ENCODE measurements around the gene CMSS1.

CMSS1 gene

DNA sequence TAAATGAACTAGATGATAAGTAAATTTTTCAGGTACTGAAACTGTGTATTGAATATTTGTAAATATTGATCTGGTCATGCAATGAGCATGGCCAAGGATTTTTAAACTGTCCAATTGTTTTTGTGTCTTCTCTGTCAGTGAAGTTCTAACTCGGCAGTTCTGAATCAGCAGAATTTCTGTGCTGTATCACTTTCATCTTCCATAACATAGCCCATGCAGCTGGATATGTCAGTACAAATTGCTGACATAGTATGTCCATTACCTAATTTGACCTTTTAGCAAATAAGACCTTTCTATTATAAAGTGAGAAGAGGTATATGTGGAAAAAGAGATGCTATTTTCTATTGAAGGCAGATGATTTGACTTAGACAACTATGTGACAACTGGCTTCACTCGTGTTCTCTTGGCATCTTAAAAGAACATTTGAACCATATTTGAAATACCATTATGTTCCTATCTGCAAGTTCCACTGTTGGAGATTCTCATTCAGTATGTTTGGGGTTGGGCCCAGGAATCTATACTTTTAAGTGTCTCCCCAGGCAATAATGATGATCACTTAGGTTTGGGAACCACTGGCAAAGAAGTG is 90.4 kb downstream of the CMSS1 start:
- DNase-seq = no peak

DNA sequence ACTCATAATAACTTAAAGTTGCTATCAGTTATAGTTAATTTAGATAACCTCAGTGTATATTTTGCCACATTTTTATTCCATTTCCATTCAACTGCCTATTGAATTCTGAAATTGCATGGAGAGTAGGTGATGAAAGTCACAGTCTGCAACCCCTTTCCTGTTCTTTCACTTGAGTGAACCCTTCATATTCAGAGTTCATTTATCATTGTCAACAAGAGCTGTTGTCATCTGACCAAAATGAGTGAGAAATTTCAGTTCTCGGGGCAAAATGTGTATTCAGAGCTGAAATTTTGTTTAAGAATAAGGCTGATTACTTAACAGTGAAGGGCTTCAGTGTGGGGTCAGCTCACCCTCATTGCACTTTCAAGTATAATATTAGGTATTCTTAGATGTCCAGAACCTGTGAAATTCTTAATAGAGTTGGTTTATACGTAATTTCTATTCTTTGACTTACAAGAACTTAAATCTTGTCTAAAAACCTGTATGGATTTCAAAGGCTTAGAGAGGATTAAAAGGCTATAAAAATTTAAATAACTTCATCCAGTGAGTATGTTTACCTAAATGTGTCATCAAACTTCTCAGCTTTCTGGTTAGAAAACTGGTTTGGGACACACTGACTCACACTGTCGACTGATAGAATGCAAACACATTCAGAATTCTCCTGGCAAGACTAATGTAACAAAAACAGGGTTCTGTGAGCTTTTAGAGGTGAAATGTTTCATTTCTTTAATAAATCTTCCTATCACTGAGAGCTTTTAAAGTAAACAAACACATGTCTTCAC is 92.2 kb downstream of the CMSS1 start:
- DNase-seq = no peak

DNA sequence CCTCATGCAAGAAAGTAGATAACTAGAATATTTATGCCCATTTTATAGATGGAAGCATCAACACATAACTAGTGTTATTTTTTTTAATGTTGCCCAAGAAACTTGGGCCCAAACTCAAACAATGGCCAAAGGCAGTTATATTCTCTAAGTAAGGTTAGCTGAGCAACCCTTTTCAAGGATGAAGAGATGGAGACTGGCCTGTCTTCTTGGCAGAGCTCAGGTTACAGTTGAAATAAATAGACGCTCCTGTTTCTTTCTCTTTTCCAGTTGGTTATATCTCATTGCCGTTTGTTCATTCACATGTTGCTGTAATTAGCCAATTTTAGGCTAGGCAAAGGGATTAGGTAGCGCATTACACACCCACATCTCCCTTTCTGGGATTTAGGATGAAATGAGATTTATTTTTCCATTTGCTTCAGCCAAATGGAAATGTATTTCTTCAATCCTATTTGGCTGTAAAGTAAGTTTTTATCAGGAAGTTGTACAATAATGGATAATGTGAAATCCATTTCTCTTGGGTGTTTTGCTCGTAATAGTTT is 93.2 kb downstream of the CMSS1 start:
- DNase-seq = no peak

DNA sequence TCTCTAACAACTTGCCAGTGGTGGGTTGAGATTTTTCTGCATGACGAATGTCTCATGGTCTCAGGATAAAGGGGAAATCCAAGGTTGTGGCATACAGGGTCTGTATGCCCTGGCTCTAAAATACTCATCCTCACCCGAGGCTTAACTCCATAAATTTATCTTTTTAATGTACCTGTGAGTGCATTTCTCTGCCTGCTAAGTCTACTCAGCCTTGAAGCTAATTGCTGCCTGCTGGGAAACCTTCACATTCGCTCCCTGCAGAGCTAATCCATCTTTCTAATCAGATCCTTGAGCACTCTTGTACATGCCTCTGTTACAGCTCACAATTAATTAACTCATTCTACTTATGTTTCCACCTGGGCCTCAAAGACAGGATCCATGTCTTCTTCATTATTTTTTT is 93.8 kb downstream of the CMSS1 start:
- no peak for DNase-seq

DNA sequence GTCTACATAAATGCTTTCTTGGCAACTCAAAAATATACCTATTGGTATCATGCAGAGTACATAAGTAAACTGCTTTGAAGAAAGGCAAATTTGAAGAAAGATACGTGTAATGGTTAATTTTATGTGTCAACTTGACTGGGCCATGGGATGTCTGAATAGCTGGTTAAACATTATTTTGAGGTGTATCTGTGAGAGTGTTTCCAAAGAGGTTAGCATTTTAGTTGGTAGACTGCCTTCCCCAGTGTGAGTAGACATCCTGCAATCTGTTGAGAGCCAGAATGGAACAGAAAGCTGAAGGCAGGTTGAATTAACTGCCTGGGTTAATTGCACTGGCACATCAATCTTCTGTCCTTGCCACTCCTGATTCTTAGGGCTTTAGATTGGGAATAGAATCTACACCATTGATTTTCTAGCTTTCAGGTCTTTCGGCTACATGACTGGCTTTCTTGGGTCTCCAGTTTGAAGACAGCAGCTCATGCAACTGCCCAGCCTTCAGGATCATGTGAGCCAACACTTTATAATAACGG is 98.3 kb downstream of the CMSS1 start:
- no peak for DNase-seq

DNA sequence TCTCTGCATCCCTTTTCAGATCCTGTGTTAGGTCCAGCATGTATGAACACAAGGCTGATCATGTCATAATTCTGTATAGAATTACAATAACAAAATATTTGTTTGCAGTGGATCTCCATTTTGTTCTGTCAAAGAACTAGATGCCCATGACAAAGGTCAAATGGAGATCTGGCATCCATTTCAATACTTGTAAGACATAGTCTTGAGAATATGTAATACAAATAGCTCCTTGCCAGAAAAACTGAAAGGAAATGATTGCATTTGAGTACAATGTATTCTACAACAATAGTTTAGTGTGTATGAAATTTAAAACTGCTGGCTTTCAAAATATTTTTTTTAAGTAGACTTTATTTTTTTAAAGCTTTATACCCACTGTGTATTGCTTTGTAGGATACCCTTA is 101.1 kb downstream of the CMSS1 start:
- DNase-seq = no peak

DNA sequence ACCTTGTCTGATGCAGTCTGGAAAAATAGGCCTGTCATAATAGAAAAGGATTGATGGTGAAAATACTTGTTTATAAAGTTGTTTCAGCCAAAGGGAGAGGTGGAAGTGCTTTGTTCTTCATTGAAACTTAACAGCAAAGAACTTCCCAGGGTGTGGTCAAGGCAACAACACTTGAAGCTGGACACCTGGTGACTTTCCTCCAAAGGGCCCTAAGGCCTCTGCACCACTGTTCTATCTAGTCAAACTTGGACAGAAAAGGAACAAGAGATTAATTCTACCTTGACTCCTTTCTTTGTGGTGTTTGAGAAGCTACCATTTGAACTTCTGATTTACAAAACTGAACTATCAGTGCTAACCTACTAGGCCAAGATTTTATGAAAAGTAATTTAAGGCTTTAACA is 102.0 kb downstream of the CMSS1 start:
- no peak for DNase-seq

DNA sequence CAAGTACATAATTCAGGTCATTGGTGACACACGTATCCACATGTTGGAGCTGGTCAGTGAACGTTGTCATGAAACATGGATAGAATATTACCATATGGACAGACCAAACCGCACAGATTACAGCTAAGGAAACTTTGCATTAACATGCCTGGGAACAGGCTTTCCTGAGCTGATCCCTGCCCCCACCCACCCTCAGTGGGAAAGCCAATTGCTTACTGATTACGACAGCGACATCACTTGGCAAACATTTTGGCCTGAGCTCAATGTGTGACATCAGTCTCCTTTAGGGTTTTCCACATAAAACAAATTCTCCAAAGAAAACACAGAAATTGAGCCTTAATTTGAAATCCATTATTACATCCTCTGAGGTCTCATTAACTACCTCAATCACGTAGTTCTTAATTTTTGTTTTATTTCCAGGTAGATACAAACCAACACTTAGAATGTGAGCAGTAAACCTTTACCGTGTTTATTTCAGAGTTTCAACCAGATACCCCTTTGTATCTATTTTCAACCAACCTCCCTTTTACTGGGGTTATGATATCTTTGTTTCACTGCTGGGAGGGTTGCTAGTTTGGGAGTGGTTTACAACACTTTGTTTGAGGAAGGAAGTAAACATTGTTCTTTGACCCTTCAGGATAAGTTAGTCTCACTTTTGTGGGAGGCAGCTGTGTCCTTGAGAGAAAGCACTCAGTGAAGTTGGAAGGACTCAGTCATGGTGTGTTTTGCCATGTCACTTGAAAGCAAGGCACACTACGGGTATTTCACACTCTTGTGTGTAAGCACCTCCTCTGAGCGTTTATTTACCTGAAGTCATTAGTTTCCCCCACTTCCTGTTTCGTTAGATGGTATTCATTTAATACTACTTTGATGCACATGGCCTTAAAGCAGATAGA is 103.1 kb downstream of the CMSS1 start:
- DNase-seq = no peak

DNA sequence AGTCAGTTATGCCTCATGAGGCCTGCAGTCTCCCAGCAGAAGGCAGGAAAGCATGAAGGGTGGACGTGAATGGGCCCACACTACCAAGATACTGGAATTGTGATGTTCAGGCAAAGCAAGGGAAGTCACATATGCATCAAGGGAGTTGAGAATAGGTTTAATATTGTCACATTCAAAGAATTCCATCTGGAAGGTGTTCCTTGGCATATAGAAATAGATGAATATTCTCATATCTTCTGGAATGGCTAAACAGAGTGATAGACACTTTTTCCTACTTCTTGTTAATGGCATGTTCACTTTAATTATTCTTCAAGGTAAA is 103.7 kb downstream of the CMSS1 start:
- DNase-seq = no peak

DNA sequence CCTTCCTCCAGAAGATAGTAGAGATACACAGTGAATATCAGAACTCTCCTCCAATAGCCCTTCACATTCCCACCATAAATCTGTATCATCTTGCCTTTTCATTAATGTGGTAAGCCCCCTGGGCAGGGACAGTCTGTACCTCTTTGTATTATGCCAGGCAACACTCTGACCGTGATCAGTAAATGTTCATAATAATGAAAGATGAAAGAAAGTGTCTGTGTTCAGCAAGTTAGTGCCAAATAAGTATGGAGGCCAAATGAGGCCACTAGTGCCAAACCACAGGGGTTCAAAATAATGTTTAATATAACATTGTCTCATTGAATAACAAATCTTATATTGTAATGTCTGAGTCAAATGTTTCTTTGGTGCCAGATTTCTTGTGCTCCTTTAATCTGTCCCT is 104.3 kb downstream of the CMSS1 start:
- no peak for DNase-seq

DNA sequence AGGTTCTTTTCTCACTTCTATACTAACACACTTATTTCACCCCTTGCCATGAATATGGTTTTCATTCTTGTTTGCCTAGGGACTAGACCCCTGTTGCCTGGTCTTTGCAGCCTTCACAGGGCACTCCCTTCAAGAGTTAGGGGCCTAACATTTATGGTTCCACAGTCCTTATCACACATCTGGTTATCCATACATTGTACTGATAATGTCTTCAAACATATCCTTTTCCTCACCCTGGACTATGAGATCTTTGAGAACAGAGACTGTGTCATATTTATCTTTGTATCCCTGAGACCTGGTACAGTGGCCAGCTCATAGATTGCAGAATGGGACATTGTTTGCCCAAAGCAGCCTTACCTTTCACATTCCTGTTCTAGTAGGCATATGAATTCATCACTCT is 106.2 kb downstream of the CMSS1 start:
- DNase-seq = no peak

DNA sequence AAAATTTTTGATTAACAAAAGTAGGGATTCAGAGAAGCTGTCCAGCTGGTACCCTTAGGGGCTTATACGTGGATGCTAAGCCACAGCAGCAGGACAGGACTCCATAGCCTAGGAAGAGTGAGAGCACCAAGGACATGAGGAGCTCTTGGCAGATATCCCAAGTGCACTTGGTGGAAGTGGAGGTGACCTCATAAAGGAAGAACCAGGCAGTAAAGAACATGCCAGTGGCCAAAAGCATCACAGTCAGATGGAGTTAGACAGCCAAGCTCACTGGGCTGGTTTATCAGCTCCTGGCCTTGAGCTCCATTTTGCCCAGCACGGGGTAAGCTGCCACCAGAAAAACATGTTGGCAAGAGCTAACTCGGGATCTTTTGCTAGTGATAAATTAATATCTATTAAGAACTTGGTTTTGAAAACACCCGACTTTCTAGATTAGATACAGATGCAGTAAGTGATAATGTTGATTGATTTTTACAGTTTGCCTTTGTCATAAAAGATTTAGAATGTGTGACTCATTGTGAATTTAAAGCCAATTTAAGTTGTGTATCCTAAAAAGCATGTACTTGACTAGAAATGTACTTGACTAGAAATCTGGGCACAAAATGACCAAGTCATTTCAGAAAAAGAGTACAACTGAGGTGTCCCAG is 108.0 kb downstream of the CMSS1 start:
- no peak for DNase-seq

DNA sequence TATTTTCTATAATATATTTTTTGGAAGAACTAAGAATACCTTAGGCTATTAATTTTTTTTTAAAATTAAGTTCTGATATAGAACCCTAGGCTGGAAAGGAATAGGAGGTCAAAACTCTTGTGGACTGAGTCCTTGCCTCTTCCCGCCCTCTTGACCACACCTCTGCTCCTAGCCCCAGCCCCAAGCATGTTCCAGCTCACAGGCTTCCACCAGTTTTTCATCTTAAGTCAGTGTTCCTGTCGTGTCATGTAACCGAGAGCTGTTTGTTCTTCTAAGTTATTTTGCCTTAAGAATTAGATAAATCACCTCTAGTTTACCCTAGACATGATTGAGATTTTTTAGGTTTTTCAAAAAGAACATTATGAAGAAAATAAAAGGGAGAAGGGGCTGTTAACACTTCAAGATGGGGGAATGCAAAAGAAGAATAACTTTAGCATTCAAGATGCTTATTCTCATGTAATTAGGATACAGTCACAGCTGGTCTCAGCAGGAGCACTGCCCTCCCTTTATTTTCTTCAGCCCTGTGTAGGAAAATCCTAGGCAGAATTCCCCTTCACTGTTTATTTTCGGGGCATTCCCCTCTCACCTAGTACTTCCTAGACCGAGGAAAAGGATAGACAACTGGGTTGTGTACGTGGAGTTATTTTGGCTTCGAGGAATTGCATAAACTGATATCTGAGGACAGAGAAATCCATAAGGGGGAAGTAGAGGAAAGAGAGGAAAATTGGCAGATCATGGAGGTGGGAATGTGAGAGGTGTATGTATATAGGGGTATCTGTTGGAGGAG is 110.2 kb downstream of the CMSS1 start:
- DNase-seq = no peak

DNA sequence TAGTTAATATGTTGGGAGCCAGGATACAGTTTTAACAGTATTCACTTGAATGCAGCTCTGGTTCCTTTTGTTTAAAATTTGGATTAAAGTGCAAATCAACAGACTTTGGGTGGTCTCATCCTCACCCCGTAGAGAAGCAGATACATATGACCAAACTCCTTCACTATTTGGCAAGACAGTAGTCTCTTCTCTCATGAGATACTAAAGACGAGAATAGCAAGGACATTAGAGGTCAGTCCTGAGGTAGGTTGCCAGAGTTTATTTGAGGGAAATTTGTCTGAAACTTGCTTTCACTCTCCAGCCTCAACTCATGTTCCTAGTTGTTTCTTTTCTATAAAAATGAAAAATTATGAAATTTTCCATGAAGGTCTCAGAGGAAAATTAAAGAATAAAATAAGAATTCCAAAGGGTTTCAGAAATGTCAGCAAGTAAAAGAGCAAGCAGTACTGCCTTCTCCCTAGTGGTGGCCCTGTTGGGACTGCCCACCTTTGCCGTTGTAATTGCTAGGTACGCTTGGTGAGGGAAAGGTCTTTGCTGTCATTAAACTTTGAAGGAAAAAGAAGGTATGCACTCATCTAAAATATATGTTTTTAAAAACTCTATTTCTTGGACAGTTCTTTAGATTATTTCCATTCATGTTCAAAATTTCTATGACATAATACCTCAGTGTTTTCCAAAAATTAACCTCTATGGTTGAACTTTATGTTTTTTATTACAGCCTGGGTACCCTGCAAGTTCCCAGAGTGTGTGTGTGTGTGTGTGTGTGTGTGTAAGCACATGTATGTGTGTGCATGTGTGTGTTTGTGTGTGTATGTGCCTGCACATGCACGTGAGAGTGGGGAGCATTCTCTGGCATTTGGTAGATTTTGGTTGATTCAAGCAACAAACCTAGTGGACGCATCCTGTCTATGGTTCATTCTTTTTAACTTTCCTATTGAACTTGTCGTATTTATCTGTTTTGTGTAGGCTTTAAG is 111.4 kb downstream of the CMSS1 start:
- DNase-seq = no peak

DNA sequence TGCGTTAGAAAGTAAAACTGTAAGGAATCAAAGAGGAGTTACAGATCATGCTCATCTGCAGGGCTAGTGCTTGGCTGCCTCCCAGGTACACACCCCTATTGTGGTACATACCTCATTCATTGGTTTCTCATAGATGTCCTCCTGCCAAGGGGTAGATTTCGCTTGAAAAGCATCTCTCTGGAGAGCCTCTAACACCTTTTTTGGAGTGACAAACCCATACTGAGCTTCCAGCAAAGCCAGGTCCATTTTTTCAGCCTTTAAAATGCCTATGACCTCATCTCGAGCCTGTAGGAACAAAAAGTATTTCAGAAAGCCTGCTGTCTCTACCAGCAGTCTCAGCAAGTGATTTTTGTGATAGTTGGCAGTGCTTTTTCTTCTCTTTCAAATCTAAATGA is 112.1 kb downstream of the CMSS1 start:
- DNase-seq = no peak

DNA sequence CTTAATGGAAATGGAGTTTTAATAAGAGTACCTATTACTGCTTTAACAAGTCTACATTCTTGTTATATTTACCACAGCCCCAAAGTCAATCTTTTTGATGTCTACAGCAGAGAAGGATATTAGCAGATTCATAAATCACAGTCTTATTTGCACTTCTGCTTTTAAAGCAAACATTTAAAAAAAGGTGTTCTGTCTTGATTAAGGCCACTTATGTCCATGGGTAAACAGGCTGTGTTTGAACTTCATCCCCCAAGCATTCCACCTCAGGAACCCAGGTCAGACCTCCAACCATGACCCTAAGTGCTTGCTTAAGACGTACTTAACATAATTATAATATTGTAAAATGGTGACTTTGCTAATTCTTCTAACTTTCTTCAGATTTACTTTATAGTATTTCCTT is 113.4 kb downstream of the CMSS1 start:
- DNase-seq = no peak

DNA sequence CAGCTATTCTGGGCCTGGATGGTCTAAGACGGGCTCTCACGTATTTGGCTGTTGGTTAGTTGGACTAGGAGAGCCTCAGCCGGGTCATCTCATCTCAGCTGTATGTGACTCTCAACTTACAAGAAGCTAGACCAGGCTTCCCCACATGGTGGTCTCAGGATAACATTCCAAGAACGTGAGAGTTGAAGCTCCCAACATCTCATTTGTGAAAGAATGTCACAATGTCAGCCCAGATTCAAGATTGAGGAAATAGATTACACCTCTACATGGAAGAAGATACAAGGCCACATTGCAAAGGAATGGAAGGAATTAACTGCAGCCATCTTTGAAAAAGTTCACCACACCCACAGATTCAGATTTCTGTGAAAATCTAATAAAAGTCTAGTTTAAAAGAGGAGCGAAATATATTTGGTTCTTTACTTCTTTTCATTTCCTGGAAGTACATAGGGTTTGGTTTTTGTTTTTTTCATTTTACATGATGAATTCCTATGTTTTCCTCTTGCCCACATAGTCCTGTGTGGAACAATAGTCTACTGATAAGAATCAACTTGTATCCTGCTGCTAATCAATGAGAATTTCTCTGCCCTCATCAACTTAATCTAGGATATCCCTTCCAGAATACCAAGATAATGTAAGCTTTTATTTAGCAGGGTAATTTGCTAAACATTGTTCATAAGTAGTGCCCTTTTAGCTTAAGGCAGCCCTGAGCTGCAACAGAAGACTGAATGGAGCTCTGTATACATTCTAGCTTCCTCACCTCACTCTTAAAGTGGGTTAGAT is 116.5 kb downstream of the CMSS1 start:
- DNase-seq = no peak

DNA sequence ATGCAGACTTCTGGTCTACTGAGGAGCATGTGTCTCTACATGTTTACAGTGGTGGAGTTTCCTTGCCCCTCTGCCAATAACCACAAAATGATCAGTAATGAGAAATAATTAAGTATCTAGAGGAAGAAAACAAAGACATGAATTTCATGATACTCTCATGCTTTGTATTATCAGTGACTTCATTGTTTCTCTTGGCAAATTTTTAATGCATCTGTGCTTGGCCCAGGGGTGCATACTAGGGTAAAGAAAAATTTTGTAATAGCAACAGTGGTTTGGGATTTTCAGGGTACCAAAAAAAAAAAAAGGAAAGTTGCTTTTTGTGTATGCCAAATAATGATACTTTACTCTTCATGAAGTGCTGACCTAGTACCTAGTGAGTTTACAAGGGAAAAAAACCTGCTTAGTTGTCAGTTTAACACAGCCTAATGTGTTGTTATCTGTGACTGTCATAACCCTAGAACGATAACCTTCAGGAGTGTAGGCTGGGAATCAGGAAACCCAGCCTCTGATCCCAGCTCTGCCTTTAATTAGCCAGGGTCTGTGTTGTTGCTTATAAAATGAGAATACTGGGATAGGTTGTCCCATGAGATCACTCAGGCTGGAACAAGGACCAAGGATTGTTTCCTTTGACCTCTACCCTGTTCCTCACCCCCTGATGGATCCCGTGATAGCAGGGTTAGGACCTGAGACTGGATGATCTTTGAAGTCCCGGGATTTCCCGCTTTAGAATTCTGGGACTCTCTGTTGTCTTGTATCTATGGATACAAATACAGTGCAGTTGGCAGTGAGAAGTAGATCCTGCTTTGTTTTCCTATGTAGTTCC is 117.5 kb downstream of the CMSS1 start:
- DNase-seq = no peak

DNA sequence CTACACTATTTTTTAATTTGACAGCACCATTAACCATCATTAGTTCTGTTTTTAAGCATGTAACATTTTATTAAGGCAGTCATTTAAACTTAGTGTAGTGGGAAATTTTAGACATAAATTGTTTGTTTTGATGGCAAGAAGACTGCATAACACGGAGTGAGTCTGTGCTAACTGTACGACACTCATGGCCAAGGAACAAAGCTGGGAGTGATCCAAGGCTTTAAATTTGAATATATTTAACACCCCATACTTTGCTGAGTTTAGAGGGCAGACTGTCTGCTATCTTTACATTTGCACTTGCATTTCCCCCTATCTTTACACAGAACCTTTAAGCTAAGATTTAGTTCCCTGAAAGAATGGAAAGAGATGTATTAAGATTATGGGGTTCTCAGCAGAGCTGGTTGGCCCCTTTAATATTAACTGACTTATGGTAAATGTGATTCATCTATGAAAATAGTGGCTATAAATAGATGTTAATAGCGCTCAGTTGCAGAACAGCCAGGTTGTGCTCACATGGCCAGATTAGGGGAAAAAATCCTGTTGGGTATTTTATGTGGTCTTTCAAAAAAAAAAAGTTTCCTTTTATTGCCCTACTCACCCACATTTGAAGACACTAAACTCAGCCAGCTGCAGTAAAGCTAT is 120.7 kb downstream of the CMSS1 start:
- no peak for DNase-seq
